B cell (primary cell): ENCODE data around the gene CLIP2. TPM values are rescaled to one million over a fixed set of nuclear protein-coding genes. Genes with fewer than 3 reads are reported as not detected.

ENCODE experiments used
- ATAC-seq: fragments of 200-7000 bp; cut with Tn5 transposase; one replicate; pipeline ENCODE4 v1.10.0; 2021; ENCODE audit warnings: low read depth, mild to moderate bottlenecking, moderate number of reproducible peaks, moderate library complexity
- CTCF ChIA-PET: fragments of 350-600 bp; sonication (Branson Sonifier 250); formaldehyde crosslinking; loops from one replicate; lab custom pipeline; 2021; ENCODE audit warnings: antibody characterized with exemption, inconsistent platforms; lab: Charles Lee
- POLR2A ChIA-PET: fragments of 350-600 bp; sonication (Branson Sonifier 250); formaldehyde crosslinking; loops from one replicate; lab custom pipeline; 2021; ENCODE audit warnings: antibody characterized with exemption; lab: Charles Lee
- DNase-seq: peaks from one replicate; pipeline ENCODE4 v3.0.0; 2013
- H2AFZ ChIP-seq: 2 replicates; pipeline ENCODE4 v1.6.1; 2012; ENCODE audit warnings: mild to moderate bottlenecking, low read depth, low read length; ENCODE audit not compliant: insufficient read depth, poor library complexity, severe bottlenecking
- H3K27ac ChIP-seq, 2 donors: 1 replicate in 1 of 2; 2 replicates in 1 of 2; pipeline ENCODE4 v1.5.1; 2012 to 2013; ENCODE audit warnings: low read length in 2 of 2, mild to moderate bottlenecking in 2 of 2, moderate library complexity in 1 of 2
- H3K27me3 ChIP-seq, 4 experiments: fragments of 200-600 bp in 1 of 4; sonication (generic) in 1 of 4; replicated peaks in 1 of 4; 1 replicate in 2 of 4; 2 replicates in 2 of 4; pipeline versions ENCODE4 v1.6.1 to v1.7.0; 2013 to 2016; ENCODE audit warnings: low read length in 3 of 4, mild to moderate bottlenecking in 2 of 4, mixed read lengths in 1 of 4, moderate library complexity in 1 of 4; ENCODE audit not compliant: insufficient read depth in 4 of 4, control insufficient read depth in 3 of 4; ENCODE audit errors: control extremely low read depth in 1 of 4
- H3K36me3 ChIP-seq, 2 experiments: replicated peaks in 1 of 2; 1 replicate in 1 of 2; 2 replicates in 1 of 2; pipeline versions ENCODE4 v1.6.1 to v1.7.1; 2013; ENCODE audit warnings: low read length in 1 of 2; ENCODE audit not compliant: insufficient read depth in 2 of 2, control insufficient read depth in 1 of 2; ENCODE audit errors: control extremely low read depth in 1 of 2, extremely low read depth in 1 of 2
- H3K4me1 ChIP-seq, 2 donors: fragments of 200-600 bp in 1 of 2; sonication (generic) in 1 of 2; 1 replicate in 1 of 2; 2 replicates in 1 of 2; pipeline versions ENCODE4 v1.5.1 to v1.6.1; 2013 to 2017; ENCODE audit warnings: low read length in 2 of 2; ENCODE audit not compliant: control insufficient read depth in 2 of 2, insufficient read depth in 2 of 2
- H3K4me2 ChIP-seq: replicated peaks from 2 replicates; pipeline ENCODE3; 2012; ENCODE audit warnings: mild to moderate bottlenecking, low read depth, low read length; ENCODE audit not compliant: poor library complexity, severe bottlenecking
- H3K4me3 ChIP-seq, 5 experiments: fragments of 200-600 bp in 1 of 5; sonication (generic) in 1 of 5; 1 replicate in 3 of 5; 2 replicates in 2 of 5; pipeline versions ENCODE4 v1.5.1 to v1.7.0; 2011 to 2016; ENCODE audit warnings: low read length in 4 of 5, mild to moderate bottlenecking in 4 of 5, low read depth in 2 of 5, control low read depth in 1 of 5, moderate library complexity in 1 of 5; ENCODE audit not compliant: insufficient read depth in 1 of 5; ENCODE audit errors: control extremely low read depth in 1 of 5, extremely low read depth in 1 of 5
- H3K79me2 ChIP-seq: fragments of 200-600 bp; sonication (generic); one replicate; pipeline ENCODE4 v1.6.0; 2016; ENCODE audit warnings: low read length; ENCODE audit not compliant: control insufficient read depth, insufficient read depth
- H3K9ac ChIP-seq: fragments of 200-600 bp; sonication (generic); 2 replicates; pipeline ENCODE4 v1.6.1; 2017; ENCODE audit warnings: mild to moderate bottlenecking, low read length, moderate library complexity
- H3K9me3 ChIP-seq, 3 donors: one replicate each; pipeline versions ENCODE4 v1.6.1 to v1.7.1; 2013; ENCODE audit warnings: low read length in 2 of 3; ENCODE audit not compliant: control insufficient read depth in 2 of 3, insufficient read depth in 1 of 3; ENCODE audit errors: control extremely low read depth in 1 of 3
- H4K20me1 ChIP-seq: 2 replicates; pipeline ENCODE4 v1.6.0; 2012; ENCODE audit warnings: mild to moderate bottlenecking, low read length; ENCODE audit not compliant: insufficient read depth, control insufficient read depth, poor library complexity, severe bottlenecking
- H3K27ac Mint-ChIP-seq: one replicate; pipeline ENCODE4 v1.8.0; 2021; ENCODE audit warnings: mixed read lengths
- H3K27me3 Mint-ChIP-seq: one replicate; pipeline ENCODE4 v1.8.0; 2021; ENCODE audit warnings: mixed read lengths
- H3K4me1 Mint-ChIP-seq: one replicate; pipeline ENCODE4 v1.8.0; 2021; ENCODE audit warnings: mixed read lengths
- H3K4me3 Mint-ChIP-seq: one replicate; pipeline ENCODE4 v1.8.0; 2021; ENCODE audit warnings: mixed read lengths
- H3K9me3 Mint-ChIP-seq: one replicate; pipeline ENCODE4 v1.8.0; 2022; ENCODE audit warnings: mixed read lengths; ENCODE audit not compliant: insufficient read depth
- CTCF ChIP-seq: fragments of 200-600 bp; IDR thresholded peaks from one replicate; pipeline ENCODE4 v1.8.0; 2022; ENCODE audit warnings: antibody characterized with exemption, mild to moderate bottlenecking
- EZH2 ChIP-seq: IDR thresholded peaks from 2 replicates; pipeline ENCODE4 v1.6.1; 2012; ENCODE audit warnings: borderline replicate concordance, low read depth, mild to moderate bottlenecking, moderate library complexity, low read length; ENCODE audit not compliant: insufficient read depth, poor library complexity, severe bottlenecking
- WGBS: methylation state at CpG from one replicate; pipeline ENCODE4 v1.1.5; 2013; ENCODE audit warnings: missing lambda C conversion rate; ENCODE audit not compliant: insufficient coverage; 5-methylcytosine and 5-hydroxymethylcytosine counted together
- intact Hi-C: fragments of 100-400 bp; cut with micrococcal nuclease; formaldehyde crosslinking; loops from one replicate; pipeline ENCODE4 v1.10.0; 2022
- polyA plus RNA-seq: library from polyadenylated mRNA; depleted of rRNA; stranded (reverse); fragments of >200 nt; gene quantifications from 2 replicates; pipeline ENCODE4 v1.2.3, GENCODE V29; 2012
- total RNA-seq, 2 donors: library from RNA; stranded (reverse); fragments of 120-200 nt in 1 of 2; gene quantifications; 1 replicate in 1 of 2; 2 replicates in 1 of 2; pipeline versions ENCODE4 v1.2.3 to v1.2.4, GENCODE V29; 2013 to 2022

The CLIP2 gene
- total and polyA plus RNA-seq, 2 donors (not counting 1 experiment from before 2014, with no cell fraction given) = 5.7 to 47.9 TPM

GRCh38 chr7:74289659-74290552 is 699 bp downstream of the CLIP2 start:
- Histone ChIP-seq H3K4me1 (peaks cover 24 to 40% of the 10 kb centered on the region in 2 donors), H3K4me2 (peak overlapping the region; percentile 99), H3K4me3 (peak overlapping the region; percentile 34 to 73 (median 61)), H3K27me3 (no peaks in the 10 kb centered on the region), H3K36me3 (no peaks in the 10 kb centered on the region), H3K79me2 (peaks cover 52% of the 10 kb centered on the region), H3K9me3 (no peaks in the 10 kb centered on the region), H3K9ac (peak overlapping the region; percentile 77), H2AFZ (peak overlapping the region; percentile 76), H3K27ac (peak overlapping the region in 1 of 2 donors; percentile 49), H4K20me1 (peaks cover 6% of the 10 kb centered on the region)
- no peaks in the 10 kb centered on the region for H3K9me3 Mint-ChIP-seq
- ChIA-PET POLR2A (interaction anchor here (0.5 to 4.2 kb wide), 6 partner anchors 19 to 84 kb away, joined by 3 to 34 read pairs (median 6); partner anchors contain the start of gene RFC2), CTCF (interaction anchor here (0.9 to 7.0 kb wide), 4 partner anchors 21 to 111 kb away, joined by 3 to 56 read pairs (median 26); no protein-coding TSS in a partner anchor)
- no peaks in the 10 kb centered on the region for H3K27me3 Mint-ChIP-seq
- TF ChIP-seq EZH2 (no peak), CTCF (no peak)
- H3K4me1 Mint-ChIP-seq = peaks cover 56% of the 10 kb centered on the region
- H3K27ac Mint-ChIP-seq = peak overlapping the region; percentile 63
- H3K4me3 Mint-ChIP-seq = peak overlapping the region; percentile 87
- DNase-seq (peak; percentile 72), ATAC-seq (peak; percentile 50)
- intact Hi-C loops = loop anchor here (1.0 kb wide), 2 partner anchors 36 to 81 kb away; partner anchors contain the start of gene RFC2
- WGBS = under 1% methylated on average over 57 of the region's 60 CpGs
